NCI-H2196 treated with DMSO at 0.1 percent for 48 hours (cell line): ENCODE data around the gene BMPR1B.

Experiments used
- DNase-seq: peaks from one replicate; lab custom pipeline; 2025; ENCODE audit not compliant: unreplicated experiment; lab: John Stamatoyannopoulos, UW

BMPR1B gene

GRCh38 chr4:95180531-95181242 is 422.9 kb downstream of the BMPR1B start:
- no peak for DNase-seq

- no peak for DNase-seq
Measured at GRCh38 chr4:95181243-95181995, 423.7 kb downstream of the BMPR1B start.

GRCh38 chr4:95181996-95182306 is 424.2 kb downstream of the BMPR1B start:
- DNase-seq: no peak

- DNase-seq: no peak
Measured at GRCh38 chr4:95183656-95184408, 426.1 kb downstream of the BMPR1B start.

GRCh38 chr4:95186666-95187065 is 428.9 kb downstream of the BMPR1B start:
- no peak for DNase-seq

- no peak for DNase-seq
Measured at GRCh38 chr4:95188701-95189370, 431.1 kb downstream of the BMPR1B start.

- no peak for DNase-seq
Measured at GRCh38 chr4:95190751-95191436, 433.1 kb downstream of the BMPR1B start.

GRCh38 chr4:95191537-95191936 is 433.8 kb downstream of the BMPR1B start:
- no peak for DNase-seq

GRCh38 chr4:95193391-95194224 is 435.9 kb downstream of the BMPR1B start:
- DNase-seq: no peak

- no peak for DNase-seq
Measured at GRCh38 chr4:95197353-95197752, 439.6 kb downstream of the BMPR1B start.

- no peak for DNase-seq
Measured at GRCh38 chr4:95198961-95199360, 441.2 kb downstream of the BMPR1B start.

GRCh38 chr4:95204267-95204844 is 446.6 kb downstream of the BMPR1B start:
- DNase-seq: no peak

- no peak for DNase-seq
Measured at GRCh38 chr4:95204873-95205272, 447.1 kb downstream of the BMPR1B start.
